ENCODE measurements around the gene CTXN3. TPM values are rescaled to one million over a fixed set of nuclear protein-coding genes. Genes with fewer than 3 reads are reported as not detected.
A peak's percentile ranks its signal among the peaks of the same experiment; 100 is the strongest.

The CTXN3 gene
- total RNA-seq, 1 donor from 2014 or later, result not detected

DNA sequence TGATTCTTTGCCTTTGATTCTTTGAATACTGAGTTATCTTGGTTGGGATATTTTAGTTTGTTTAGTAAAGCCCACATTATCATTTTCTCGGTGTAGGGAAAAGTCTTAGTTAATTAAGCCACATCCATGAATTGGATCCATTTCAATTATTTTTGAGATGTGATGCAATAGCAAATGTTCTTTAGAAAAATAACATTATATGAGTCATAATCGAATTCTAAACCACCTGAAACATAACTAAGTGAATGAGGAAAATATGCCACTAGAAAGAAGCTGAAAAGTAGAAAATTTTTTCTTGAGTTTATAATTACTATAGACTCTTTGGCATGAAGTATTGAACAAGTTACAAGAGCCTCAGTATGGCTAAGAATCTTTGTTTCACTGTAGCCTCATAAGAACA is 36.8 kb downstream of the CTXN3 start:
- no peak overlapping the region for H3K4me3 Mint-ChIP-seq (ENCODE audit: unreplicated experiment)
- H3K27me3 Mint-ChIP-seq (ENCODE audit: unreplicated experiment), result no peaks in the 10 kb centered on the region
- no peaks in the 10 kb centered on the region for H3K9me3 Mint-ChIP-seq (ENCODE audit: unreplicated experiment)
- peaks cover 3% of the 10 kb centered on the region for H3K4me1 Mint-ChIP-seq (ENCODE audit: low read depth, unreplicated experiment)
- TF ChIP-seq, protein P1, sequence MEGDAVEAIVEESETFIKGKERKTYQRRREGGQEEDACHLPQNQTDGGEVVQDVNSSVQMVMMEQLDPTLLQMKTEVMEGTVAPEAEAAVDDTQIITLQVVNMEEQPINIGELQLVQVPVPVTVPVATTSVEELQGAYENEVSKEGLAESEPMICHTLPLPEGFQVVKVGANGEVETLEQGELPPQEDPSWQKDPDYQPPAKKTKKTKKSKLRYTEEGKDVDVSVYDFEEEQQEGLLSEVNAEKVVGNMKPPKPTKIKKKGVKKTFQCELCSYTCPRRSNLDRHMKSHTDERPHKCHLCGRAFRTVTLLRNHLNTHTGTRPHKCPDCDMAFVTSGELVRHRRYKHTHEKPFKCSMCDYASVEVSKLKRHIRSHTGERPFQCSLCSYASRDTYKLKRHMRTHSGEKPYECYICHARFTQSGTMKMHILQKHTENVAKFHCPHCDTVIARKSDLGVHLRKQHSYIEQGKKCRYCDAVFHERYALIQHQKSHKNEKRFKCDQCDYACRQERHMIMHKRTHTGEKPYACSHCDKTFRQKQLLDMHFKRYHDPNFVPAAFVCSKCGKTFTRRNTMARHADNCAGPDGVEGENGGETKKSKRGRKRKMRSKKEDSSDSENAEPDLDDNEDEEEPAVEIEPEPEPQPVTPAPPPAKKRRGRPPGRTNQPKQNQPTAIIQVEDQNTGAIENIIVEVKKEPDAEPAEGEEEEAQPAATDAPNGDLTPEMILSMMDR (IDR thresholded peaks at IDR 0.05; ENCODE audit: partially characterized antibody, unreplicated experiment), result no peak
- no peak for DNase-seq
- no peak overlapping the region for H3K27ac Mint-ChIP-seq (ENCODE audit: unreplicated experiment)
- no peaks in the 10 kb centered on the region for H3K36me3 Mint-ChIP-seq (ENCODE audit: unreplicated experiment)

DNA sequence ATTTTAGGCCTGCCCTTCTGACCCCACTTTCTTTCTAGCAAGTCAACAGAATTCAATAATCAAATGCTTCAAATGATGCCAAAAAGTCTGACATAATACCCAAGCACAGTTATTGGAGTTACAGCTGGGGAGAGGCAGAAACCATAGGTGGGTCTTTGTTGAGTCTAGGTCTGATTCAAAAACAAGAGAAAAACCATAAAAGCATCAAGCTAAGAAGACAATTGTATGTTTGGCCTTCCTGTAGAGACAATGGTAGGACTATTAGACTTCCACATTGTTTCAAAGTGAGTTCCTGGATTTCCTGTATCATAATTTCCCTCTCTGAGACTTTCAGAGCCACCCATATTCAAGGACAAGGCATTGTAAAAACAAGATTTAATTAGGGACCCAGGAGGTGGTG is 37.5 kb downstream of the CTXN3 start:
- Mint-ChIP-seq H3K27me3 (ENCODE audit: unreplicated experiment) (no peaks in the 10 kb centered on the region), H3K4me3 (ENCODE audit: unreplicated experiment) (no peak overlapping the region), H3K9me3 (ENCODE audit: unreplicated experiment) (no peaks in the 10 kb centered on the region), H3K27ac (ENCODE audit: unreplicated experiment) (no peak overlapping the region), H3K4me1 (ENCODE audit: low read depth, unreplicated experiment) (peaks cover 3% of the 10 kb centered on the region), H3K36me3 (ENCODE audit: unreplicated experiment) (no peaks in the 10 kb centered on the region)
- DNase-seq, result no peak
- TF ChIP-seq, protein P1 (IDR thresholded peaks at IDR 0.05; ENCODE audit: partially characterized antibody, unreplicated experiment), result no peak

DNA sequence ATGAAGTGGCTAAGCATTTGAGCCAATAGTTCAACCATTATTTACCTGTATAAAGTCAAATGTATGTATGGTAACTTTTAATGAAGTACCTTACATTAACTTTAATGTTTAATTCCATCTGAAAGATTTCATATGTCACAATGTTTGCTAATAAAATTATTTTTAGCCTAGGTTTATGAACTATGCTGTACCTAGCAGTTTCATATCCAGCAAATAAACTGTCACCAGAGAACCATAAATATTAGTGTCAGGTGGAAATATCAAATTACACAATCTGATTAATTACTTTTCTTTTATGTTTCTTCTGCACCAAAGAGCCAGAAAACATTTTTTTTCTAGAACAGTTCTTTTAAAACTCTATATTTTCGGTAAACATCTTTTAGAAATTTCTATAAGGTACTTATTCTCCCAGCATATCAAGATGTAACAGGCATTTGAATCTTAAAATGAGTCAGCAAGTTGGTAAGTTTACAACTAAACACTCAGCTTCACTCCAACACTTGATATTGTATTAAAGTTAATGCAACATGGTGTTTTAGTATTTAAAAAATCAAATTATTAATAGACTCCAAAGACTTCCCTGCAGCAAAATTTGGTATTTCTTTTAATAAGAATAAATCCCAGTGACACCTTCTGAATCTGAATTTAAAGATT is 45.8 kb downstream of the CTXN3 start:
- Mint-ChIP-seq H3K9me3 (ENCODE audit: unreplicated experiment) (no peaks in the 10 kb centered on the region), H3K27ac (ENCODE audit: unreplicated experiment) (no peak overlapping the region), H3K4me1 (ENCODE audit: low read depth, unreplicated experiment) (peaks cover 6% of the 10 kb centered on the region), H3K27me3 (ENCODE audit: unreplicated experiment) (no peaks in the 10 kb centered on the region), H3K4me3 (ENCODE audit: unreplicated experiment) (no peak overlapping the region), H3K36me3 (ENCODE audit: unreplicated experiment) (no peaks in the 10 kb centered on the region)
- no peak for DNase-seq
- TF ChIP-seq, protein P1 (IDR thresholded peaks at IDR 0.05; ENCODE audit: partially characterized antibody, unreplicated experiment), result no peak

DNA sequence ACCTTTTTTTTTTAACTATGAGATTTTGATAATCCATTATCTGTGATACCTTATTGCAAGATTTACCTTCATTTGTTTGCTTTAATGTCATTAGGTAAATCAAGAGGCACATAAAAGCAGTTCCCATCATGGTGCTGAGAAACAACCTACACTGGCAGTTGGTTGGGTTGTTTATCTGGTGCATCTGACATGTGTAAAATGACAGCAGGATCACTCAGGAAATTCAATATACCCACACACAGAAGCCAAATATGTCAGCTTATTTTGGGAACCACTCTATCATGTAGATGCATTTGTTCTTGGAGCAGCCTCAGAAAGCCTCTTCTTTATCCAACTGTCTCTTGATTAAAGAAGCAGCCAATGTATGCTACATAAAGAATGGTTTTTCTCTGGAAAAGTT is 46.5 kb downstream of the CTXN3 start:
- peak overlapping the region; percentile 76 for H3K27ac Mint-ChIP-seq (ENCODE audit: unreplicated experiment)
- no peaks in the 10 kb centered on the region for H3K36me3 Mint-ChIP-seq (ENCODE audit: unreplicated experiment)
- DNase-seq, result no peak
- peaks cover 6% of the 10 kb centered on the region for H3K4me1 Mint-ChIP-seq (ENCODE audit: low read depth, unreplicated experiment)
- H3K9me3 Mint-ChIP-seq (ENCODE audit: unreplicated experiment), result no peaks in the 10 kb centered on the region
- no peak overlapping the region for H3K4me3 Mint-ChIP-seq (ENCODE audit: unreplicated experiment)
- TF ChIP-seq, protein P1 (IDR thresholded peaks at IDR 0.05; ENCODE audit: partially characterized antibody, unreplicated experiment), result no peak
- H3K27me3 Mint-ChIP-seq (ENCODE audit: unreplicated experiment), result no peaks in the 10 kb centered on the region

DNA sequence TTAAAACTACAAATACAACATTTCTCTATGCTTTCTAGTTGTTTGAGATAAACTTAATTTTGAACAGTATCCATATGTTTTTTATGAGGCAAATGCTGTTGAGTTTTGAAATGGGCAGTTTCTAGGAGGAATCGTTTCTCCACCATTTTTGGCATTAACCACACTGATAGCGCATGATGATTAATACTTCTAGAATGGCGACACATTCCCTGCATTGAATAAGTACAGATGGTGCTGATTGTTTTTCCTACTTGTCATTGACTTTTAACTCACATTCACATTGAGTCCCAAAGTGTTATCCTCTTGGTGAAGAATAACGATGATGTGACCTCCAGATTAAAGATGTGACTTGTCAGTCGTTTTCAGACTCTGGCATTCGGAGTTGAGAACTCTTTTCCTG is 47.8 kb downstream of the CTXN3 start:
- Mint-ChIP-seq H3K9me3 (ENCODE audit: unreplicated experiment) (no peaks in the 10 kb centered on the region), H3K4me1 (ENCODE audit: low read depth, unreplicated experiment) (peaks cover 6% of the 10 kb centered on the region), H3K27ac (ENCODE audit: unreplicated experiment) (no peak overlapping the region), H3K4me3 (ENCODE audit: unreplicated experiment) (no peak overlapping the region), H3K36me3 (ENCODE audit: unreplicated experiment) (no peaks in the 10 kb centered on the region), H3K27me3 (ENCODE audit: unreplicated experiment) (no peaks in the 10 kb centered on the region)
- TF ChIP-seq, protein P1 (IDR thresholded peaks at IDR 0.05; ENCODE audit: partially characterized antibody, unreplicated experiment), result no peak
- DNase-seq, result no peak

Data from glutamatergic neuron (in vitro differentiated cells).